Left renal pelvis (tissue), 4 donors: Measurements from ENCODE around the gene RUNX1. TPM values are rescaled to one million over a fixed set of nuclear protein-coding genes. Genes with fewer than 3 reads are reported as not detected.
"Not testable (repeated sequence)": the region's sequence is repeated elsewhere in the genome, so short reads cannot be mapped to it uniquely, and the experiment has no call there.

ENCODE experiments used
- DNase-seq, 4 donors: peaks; one replicate each; pipeline ENCODE4 v3.0.0-alpha.2; 2013; ENCODE audit warnings: low read depth in 4 of 4, low spot score in 3 of 4
- polyA plus RNA-seq, 4 donors: library from polyadenylated mRNA; unstranded; fragments of 120-200 nt; gene quantifications; one replicate each; pipeline ENCODE4 v1.2.1, GENCODE V29; 2013; ENCODE audit not compliant: insufficient read length in 4 of 4

RUNX1 gene
- polyA plus RNA-seq, 4 donors = 2.4 to 3.4 (median 3.1) TPM

DNA sequence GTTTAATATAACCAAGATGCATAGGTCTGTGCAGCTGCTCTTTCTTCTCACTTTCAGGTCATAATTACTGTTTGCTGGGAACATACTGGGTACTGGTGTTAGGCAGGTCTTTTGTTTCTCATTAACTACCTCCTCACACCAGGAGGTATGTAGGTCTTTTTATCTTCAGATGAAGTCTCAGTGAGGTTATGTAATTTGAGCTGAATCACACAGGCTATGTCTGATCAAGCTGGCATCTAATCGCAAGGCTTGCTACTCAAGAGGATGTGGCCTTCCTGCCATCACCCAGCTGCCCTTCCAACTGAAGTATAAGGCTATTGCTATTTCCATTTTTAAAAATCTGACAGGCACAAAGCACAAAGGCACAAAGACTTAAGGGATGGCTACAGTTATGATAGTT, 96.4 kb downstream of the RUNX1 start:
- no peak for DNase-seq

DNA sequence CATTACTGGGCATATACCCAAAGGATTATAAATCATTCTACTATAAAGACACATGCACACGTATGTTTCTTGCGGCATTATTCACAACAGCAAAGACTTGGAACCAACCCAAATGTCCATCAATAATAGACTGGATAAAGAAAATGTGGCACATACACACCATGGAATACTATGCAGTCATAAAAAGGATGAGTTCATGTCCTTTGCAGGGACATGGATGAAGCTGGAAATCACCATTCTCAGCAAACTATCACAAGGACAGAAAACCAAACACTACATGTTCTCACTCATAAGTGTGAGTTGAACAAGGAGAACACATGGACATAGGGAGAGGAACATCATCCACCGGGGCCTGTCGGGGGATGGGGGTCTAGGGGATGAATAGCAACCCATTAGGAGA, 97.2 kb downstream of the RUNX1 start:
- not testable (repeated sequence) for DNase-seq

DNA sequence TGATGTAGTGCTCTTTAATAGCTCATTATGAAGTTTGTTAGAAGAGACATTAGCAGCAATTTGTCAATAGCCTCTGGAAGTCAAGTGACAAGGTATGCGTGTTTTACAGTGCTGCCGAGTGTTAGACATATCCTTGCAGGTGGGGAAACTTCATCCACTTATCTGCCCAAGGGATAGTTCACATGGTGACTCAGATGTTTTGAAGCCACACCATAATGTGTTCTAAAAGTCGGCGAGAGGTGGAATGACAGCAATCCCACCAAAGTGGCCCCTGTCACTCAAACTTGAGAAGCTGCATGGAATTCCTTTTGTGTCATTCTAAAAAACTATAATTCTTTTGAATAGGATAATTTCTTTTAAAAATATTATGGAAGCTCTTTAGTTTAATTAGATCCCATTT, 98.1 kb downstream of the RUNX1 start:
- no peak for DNase-seq

DNA sequence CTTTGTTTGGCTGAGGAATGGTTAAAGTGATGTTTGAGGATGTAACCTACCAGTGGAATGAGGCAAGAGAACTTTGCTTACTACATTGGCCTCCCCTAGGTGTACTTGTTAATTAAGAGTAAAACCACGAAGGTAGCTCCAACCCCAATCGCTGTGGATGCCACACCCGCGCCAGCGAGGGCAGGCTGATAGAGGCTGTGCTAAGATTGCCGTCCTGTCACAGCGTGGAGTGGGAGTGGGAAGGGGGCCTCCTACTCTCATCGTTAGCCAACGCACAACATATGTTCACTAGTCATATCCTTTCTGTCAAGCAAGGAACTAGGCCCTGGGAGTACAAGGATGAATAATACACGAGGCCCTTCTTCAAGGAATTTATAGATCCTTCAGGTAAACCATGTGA, 99.6 kb downstream of the RUNX1 start:
- DNase-seq = no peak

DNA sequence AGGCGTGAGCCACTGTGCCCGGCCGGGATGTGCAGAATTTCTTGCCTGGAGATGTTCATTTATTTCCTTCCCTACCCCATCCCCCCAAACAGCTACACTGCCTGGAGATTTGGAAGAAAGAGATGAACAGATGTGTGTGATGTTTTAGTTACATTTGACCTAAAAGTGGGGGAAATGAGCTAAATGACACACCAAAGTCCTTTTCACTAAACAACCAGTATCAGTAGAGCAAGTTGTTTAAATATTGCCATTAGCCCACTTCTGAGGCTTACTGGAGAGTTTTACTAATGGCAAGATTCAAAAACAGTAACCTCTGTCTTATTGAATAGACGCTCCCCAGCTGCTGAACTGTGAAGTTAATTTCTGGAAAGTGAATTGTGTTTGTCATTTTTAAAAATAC, 100.1 kb downstream of the RUNX1 start:
- no peak for DNase-seq

DNA sequence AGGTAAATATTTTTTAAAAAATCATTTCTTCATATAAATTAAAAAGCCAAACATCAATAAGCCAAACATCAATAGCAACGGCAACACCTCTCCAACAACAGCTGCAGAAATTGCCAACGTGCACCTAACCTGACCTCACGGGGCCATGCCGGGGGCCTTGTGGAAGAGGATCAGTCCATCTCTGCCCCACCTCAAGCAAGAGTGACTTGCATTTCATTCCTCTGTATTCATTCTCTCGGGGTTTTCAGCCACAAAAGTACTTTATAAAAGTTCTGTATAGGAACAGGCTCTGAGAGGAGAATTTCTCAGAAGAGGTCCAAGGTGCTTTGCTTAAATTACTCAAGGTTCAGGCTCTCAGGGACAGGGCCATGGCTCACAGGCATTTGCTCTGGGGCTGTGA, 100.9 kb downstream of the RUNX1 start:
- DNase-seq = no peak

DNA sequence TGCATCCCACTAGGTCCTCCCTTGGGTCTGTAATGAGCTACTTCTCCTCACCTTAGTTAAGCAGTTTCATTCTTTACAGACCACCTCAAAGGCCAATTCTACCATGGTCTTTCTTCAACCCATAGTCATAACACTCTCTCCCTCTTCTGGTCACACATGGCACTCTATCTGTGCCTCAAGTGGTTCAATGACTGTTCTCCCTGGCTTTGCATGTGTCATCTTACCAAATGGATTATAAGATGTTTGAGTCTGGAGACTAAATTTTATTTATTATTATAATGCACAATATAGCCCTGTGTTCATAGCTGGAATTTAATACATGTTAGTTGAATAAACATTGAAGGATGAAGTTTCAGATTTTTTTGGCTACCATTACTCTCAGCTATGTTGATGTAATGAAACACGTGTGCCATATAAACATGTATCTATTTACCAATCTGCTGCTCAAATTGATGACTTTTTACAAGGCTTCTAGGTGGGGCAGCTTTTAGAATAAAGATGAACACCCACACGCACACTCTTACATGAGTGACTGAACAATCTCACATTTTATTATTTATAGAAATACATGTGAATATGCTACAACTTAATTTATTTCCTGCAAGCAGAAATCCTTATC, 102.1 kb downstream of the RUNX1 start:
- no peak for DNase-seq

DNA sequence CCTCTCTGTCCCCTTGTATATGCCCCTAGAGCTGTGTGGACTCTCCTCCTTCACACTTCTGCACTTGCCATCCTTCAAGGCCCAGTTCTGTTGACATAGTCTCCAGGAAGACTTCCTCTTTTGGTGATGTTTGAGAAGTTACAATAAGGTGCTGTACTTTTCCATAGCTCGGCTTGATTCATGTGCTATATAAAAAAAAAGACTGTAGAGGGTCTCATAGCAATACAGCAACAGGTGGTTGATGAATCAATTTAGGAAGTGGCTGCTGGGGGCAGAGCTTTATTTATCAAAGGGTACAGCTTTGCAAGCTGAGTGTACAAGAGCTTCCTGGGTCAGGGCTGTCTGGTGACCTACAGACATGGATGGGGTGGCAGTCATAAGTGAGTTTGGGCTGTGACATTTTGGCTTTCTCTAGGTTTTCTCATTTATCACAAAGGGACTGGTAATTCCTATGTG, 102.7 kb downstream of the RUNX1 start:
- no peak for DNase-seq

DNA sequence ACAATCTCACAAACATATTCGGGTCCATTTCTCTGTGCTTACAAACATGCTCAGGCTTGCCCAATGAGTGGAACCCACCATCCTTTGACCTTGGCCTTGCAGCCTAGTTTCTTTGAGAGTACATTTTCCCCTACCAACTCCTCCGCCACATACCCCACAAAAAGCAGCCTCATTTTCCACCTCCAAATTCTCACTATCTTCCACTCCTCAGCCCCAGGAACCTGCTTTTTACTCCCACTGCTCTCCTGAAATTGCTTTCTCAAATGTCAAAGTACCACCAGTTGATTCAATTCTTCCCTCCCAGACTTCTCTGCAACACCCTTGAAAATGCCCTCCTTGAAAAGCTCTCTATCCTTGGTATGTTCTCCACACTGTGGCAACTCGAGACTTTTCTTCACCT, 103.8 kb downstream of the RUNX1 start:
- no peak for DNase-seq

DNA sequence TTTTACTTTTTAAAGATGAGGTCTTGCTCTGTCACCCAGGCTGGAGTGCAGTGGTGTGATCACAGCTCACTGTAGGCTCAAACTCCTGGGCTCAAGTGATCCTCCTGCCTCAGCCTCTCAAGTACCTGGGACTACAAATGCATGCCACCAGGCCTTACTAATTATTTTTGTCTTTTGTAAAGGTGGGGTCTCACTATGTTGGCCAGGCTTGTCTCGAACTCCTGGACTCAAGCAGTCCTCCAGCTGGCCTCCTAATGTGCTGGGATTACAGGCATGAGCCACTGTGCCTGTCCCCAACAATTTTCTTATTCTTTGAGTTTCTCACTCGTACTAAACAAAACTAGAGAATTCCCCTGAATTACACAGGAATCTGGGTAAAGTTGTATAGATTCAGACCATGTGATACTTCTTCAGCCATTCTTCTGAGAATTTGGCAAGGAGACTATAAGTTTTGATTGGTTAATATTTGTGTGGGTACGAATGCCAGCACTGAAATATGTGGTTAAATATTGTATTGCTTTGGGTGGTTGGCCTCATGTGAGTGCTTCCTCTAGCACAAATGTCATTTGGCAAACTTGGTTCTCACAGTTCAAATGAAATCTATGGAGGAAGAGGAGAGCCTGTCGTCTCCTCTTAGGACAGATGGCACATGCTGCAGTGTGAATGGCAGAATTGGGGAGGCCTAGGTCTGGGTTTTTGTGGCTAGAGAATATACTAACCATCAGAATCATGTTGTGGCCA, 104.9 kb downstream of the RUNX1 start:
- DNase-seq = no peak

DNA sequence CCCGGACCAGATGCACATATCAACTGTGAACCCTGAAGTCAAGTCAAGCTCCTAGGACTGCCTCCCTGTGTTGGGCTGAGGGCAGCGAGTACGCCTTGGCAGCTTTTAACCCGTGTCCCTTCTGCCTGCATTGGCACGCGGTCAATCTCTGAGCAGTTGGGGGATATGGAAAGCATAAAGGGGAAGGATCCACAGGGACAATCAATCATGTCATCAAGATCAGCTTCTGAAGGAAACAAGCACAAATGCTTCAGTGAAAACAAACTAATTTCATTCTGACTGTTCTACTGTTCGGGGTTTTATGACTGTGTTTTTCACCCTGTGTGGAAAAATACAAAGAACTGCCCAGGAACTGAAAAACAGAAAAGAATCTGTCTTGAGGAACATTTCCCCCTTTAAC, 106.2 kb downstream of the RUNX1 start:
- DNase-seq = no peak

DNA sequence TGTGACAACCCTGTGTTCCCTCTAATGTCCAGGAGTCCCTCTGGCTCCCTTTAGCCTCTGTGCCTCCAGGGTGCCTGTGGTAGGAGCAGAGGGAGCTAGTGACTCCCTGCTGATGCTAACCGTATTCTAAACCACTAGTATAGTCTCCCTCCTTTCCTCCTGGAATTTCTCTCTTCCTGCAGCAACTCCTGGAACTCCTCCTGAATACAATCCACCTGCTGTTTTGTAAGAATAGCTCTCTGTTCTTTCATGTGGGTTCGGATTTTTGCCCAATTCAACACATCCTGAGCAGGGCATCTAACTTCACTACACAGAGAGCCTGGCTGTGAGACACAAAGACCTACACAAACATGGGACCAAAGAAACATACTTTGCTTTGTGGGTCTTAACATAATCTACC, 107.9 kb downstream of the RUNX1 start:
- no peak for DNase-seq

DNA sequence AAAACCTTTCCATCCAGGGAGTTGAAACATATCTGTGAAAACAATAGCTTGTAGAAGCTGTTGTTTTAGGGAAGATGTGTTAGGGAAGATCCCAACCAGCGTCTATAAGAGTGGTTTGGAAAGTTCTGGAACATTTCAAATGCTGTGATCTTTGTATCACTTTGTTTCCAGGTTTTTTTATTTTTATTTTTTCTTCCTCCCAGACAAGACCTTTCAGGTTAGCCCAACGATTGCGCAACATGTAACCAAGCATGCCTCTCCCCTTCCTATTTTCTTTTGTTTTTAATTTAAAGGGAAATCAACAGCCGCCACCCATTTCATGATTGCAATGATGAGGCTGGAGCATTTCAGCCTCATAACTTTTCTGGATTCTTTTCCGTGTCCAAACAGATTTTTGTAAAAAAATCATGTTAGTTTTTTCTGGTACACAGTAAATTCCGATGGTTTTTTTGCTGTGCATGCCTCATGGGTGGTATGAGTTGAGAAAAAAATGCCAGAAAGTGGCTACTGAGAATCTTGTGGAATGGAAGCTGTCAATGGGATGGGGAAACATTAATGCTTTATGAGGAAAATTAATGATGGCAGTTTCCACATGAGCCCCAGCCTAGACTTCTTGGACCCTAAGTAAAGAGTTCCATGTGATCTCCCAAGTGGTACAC, 109.3 kb downstream of the RUNX1 start:
- no peak for DNase-seq

DNA sequence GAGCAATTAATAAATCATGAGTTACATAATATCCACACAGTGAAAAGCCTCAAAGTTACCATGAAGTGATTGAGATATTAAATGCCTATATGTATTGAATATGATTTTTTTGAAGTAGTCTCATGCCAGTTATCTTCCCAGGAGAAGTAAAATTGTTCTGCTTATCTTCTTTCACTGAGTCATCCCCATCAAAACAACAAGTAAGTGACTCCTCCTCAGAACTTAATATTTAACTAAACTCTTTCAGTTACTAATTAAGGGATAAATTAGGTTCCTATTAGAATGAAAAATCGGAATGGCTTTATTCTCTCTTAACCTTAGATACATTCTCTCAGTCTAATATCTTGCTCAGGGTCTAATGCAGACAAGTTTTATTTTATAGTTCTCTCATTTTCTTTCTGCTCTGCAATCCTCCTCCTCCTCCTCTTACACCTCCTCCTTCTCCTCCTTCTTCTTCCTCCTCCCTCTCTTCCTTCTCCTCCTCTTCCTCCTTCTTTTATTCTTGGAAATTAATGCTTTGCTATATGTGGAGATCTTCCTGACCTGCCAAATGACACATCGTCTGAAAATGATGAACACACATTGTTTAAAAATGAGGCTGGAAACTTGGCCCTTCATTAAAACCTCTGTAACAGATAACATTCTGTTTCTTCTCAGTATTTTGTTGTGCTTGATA, 110.9 kb downstream of the RUNX1 start:
- no peak for DNase-seq

DNA sequence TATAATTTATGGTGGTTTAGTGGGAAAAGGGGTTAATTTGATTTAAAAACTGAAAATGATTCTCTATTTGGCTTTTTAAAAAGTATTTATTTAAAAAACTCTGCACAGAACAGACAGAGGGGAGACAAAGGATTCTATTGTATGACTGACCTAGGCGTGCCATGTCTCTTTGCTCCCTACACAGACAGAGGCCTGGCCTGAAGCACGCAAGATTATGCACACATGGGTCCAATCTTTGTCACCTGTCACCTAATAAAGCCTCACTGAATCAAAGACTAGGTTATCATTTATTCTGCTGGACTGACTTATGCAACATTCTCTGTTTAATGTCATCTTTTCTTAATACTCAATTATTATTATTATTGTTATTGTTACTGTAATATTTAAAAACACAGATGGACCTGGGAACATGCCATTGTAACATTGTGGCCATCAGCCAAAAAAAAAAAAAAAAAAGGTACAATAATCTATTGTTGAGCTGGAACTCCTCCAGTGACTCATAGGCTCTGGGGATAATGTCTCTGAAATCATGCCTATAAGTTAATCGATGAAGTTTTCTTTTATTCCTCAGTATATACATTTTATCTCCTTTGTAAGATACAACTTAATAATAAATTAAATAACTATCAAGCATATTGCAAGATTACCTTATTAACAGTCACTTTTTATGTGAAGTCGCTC, 112.1 kb downstream of the RUNX1 start:
- DNase-seq = no peak

DNA sequence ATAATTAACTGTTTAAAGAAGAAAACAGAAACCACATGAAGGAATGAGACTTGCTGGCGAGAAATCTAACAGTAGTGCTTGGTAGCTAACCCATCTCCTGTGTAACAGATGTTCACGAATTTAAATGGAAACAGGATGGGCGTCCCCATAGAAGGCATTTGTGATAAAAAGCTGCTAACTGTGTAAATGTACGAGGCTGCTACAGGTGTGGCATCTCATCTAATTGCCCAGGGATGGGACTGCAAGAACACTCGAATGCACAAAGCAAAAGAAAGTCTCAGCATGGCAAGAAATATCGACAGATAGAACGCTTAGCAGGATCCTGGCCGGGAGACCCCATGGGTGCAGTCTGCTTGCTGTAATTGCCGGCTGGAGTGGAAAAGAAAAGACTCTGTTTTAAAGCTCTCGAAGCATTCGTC, 112.7 kb downstream of the RUNX1 start:
- no peak for DNase-seq

DNA sequence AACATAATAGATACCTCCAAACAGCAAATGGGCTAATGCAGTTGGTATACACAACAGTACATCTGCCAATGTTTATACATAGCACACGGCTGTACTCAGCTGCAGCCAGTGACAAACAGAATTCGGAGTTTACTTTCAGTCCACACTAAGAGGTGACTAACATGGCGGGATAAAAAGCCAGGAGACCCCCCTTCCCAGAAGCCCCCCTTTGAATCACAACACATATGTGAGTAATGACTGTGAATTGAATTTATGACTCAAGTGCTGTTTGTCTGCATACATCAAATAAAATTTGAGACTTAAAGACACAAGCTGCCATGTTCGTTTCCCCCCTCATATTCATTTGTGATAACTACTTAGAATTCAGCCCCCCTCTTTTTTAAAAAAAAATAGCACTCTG, 113.2 kb downstream of the RUNX1 start:
- DNase-seq = no peak

DNA sequence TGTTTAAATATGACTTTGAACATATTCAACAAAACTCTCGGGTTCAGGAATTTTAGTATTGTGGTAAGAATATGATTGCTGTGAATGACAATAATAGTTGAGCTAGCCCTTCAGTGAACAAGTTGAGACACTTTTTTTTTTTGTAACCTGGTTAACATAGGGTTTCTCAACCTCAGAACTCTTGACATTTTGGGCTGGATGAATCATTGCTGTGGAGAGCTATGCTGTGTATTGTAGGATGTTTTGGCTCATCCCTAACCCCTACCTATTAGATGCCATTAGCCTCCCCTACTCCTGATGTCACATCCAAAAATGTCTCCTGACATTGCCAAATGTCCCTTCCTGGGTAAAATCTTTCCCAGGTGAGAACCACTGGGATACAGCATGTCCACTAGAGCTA, 113.7 kb downstream of the RUNX1 start:
- DNase-seq = no peak

DNA sequence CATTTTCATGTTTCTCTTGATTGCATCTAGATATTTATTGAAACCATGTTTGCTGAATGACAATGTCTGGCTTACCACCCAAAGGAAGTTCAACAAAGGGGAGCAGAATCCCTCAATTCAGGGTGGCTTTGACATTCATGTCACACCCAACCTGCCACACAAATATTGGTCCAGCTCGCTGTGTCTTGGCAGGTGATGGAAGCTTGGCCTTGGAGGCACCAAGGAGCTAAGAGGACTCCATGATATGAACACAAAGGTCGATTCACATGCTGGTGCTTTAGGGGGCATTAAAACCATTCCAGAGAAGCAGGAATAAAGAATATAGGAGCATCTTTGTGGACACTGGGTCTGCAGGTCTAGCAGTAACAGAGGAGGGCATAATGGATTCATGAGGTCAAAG, 114.8 kb downstream of the RUNX1 start:
- no peak for DNase-seq

DNA sequence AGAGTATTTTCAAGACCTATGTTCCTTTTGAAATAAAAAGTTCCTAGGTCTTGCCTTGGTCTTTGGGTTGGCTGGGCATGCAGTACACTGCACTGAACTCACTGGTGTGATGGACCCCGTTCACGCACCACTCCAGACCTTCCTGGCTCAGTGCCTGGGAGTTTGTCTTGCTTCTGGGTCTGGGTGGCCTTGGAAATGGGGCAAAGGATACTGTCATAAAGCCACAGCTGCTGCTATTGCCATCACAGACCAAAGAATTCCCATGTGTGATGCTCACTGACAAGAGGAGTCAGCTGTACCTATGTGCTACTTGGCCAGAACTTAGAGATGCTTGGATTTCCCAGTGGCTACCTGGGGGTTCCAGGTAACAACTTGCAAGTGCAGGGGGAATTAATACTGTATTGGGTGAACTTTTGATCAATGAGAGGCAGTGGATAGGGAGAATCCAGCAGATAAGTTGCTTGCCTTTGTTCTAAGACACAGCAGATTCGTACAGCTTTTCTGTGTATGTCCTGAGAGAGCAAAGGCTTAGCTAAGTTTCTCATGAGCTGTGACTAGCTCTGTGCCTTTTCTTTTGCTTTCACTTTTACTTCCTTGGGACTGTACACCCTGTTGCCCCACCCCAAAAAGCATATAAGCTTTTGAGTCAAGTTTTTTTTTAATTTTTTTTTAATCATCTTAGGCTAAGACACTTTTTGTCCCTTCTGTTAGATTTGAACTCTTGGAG, 115.3 kb downstream of the RUNX1 start:
- DNase-seq = no peak
